ENCODE measurements around the gene MORN1. TPM values are rescaled to one million over a fixed set of nuclear protein-coding genes. Genes with fewer than 3 reads are reported as not detected.

Gene MORN1
- total and polyA plus RNA-seq, 10 of the 15 experiments (the other 5 are each of a cell fraction or from before 2014, with no cell fraction given) = 0.76 to 7.9 (median 5.5) TPM

- TF ChIP-seq E2F8 (IDR thresholded peaks at IDR 0.05; ENCODE audit: low read depth, partially characterized antibody) = no peak
These were observed 54.9 kb downstream of the MORN1 start (continued) for GRCh38 chr1:2336499-2336898.

- ChIA-PET CTCF (no interaction called here), RAD21 (ENCODE audit: unreplicated experiment) (no interaction called here), SMC1A (ENCODE audit: uncharacterized antibody, unreplicated experiment) (no interaction called here), POLR2A (no interaction called here)
- no peaks in the 10 kb centered on the region for H3K79me2 ChIP-seq (ENCODE audit: control insufficient read depth, insufficient read depth, low read length)
- H4K20me1 ChIP-seq (ENCODE audit: control insufficient read depth, insufficient read depth) = no peaks in the 10 kb centered on the region
- H3K4me3 ChIP-seq = no peak overlapping the region
- no peaks in the 10 kb centered on the region for H3K4me1 ChIP-seq (ENCODE audit: control insufficient read depth, insufficient read depth, low read length)
- no peak overlapping the region for H2AFZ ChIP-seq (ENCODE audit: control insufficient read depth, low read depth, low read length)
- H3K27ac ChIP-seq (ENCODE audit: control insufficient read depth, insufficient read depth) = no peak overlapping the region
- BruUV-seq (replicated peaks) = no TSS peak
- ATAC-seq (no peak), DNase-seq (ENCODE audit: low read depth, low spot score) (no peak), FAIRE-seq (no peak)
- intact Hi-C loops (cut with micrococcal nuclease; ENCODE audit: unreplicated experiment) = no loop called here
- H3K4me2 ChIP-seq (ENCODE audit: control insufficient read depth, insufficient read depth) = no peak overlapping the region
- no peaks in the 10 kb centered on the region for H3K9me3 ChIP-seq (replicated peaks; ENCODE audit: control insufficient read depth, insufficient read depth, low read length)
- WGBS (ENCODE audit: insufficient coverage, insufficient replicate concordance, low lambda C conversion rate, missing lambda C conversion rate) = 62% methylated on average over 36 of the region's 36 CpGs
- in situ Hi-C loops (cut with MboI) = no loop called here
- H3K27me3 ChIP-seq (replicated peaks in 1 of 2; ENCODE audit: control insufficient read depth in 2 of 2, insufficient read depth in 2 of 2, low read length in 1 of 2) = no peaks in the 10 kb centered on the region; a peak in 1 of 4 replicates
- no peak overlapping the region for H3K9ac ChIP-seq (ENCODE audit: control insufficient read depth, insufficient read depth, low read length)
- no peaks in the 10 kb centered on the region for H3K36me3 ChIP-seq (ENCODE audit: control insufficient read depth in 2 of 2, insufficient read depth in 2 of 2, low read length in 1 of 2)
- TF ChIP-seq USF1 (IDR thresholded peaks at IDR 0.05; ENCODE audit: borderline replicate concordance, extremely low read length, insufficient read depth, low read depth, low read length) (no peak), EED (IDR thresholded peaks at IDR 0.05; ENCODE audit: low read depth) (no peak), ETV6 (conservative IDR thresholded peaks at IDR 0.05 in 1 of 2, IDR thresholded peaks at IDR 0.05 in 1 of 2; ENCODE audit: borderline replicate concordance in 1 of 2, low read depth in 1 of 2) (no peak), HCFC1 (IDR thresholded peaks at IDR 0.05; ENCODE audit: low read length) (no peak), ZNF207 (IDR thresholded peaks at IDR 0.05; ENCODE audit: borderline replicate concordance) (no peak), SREBF2 (IDR thresholded peaks at IDR 0.05; ENCODE audit: low read length) (no peak), MEF2B (IDR thresholded peaks at IDR 0.05; ENCODE audit: partially characterized antibody, poor library complexity, severe bottlenecking) (no peak), SREBF1 (IDR thresholded peaks at IDR 0.05; ENCODE audit: low read length) (no peak), MLLT1 (IDR thresholded peaks at IDR 0.05) (no peak), STAT1 (conservative IDR thresholded peaks at IDR 0.05) (no peak), ZNF217 (IDR thresholded peaks at IDR 0.05) (no peak), NFYA (IDR thresholded peaks at IDR 0.05; ENCODE audit: borderline replicate concordance, low read depth, low read length) (no peak), EGR1 (IDR thresholded peaks at IDR 0.05; ENCODE audit: borderline replicate concordance in 1 of 2, low read depth in 2 of 2, low read length in 2 of 2) (no peak), CHD1 (IDR thresholded peaks at IDR 0.05; ENCODE audit: low read depth, low read length) (no peak), BRCA1 (IDR thresholded peaks at IDR 0.05; ENCODE audit: low read depth, low read length) (no peak)
These were observed 55.5 kb downstream of the MORN1 start for GRCh38 chr1:2335721-2336455.

Measured in GM12878 (cell line).